Stimulated activated naive CD8-positive, alpha-beta T cell treated with anti-CD3 and anti-CD28 coated beads, Interleukin-15, amount 100 ng/mL, for 72 hours (primary cell): Measurements from ENCODE around the gene EGFL8.
A peak's percentile ranks its signal among the peaks of the same experiment; 100 is the strongest.
"Not testable (repeated sequence)": the region's sequence is repeated elsewhere in the genome, so short reads cannot be mapped to it uniquely, and the experiment has no call there.

Experiments used
- ATAC-seq: fragments of 150-1000 bp; cut with Tn5 transposase; 2 replicates; pipeline ENCODE4 v1.10.0; 2021; ENCODE audit warnings: mild to moderate bottlenecking, moderate library complexity
- DNase-seq, 2 donors: peaks; one replicate each; pipeline ENCODE4 v3.0.0; 2021 to 2022
- H3K27ac Mint-ChIP-seq, 2 donors: one replicate each; pipeline ENCODE4 v1.8.0; 2022; ENCODE audit warnings: mild to moderate bottlenecking in 2 of 2, mixed read lengths in 2 of 2, moderate library complexity in 2 of 2
- H3K27me3 Mint-ChIP-seq: one replicate; pipeline ENCODE4 v1.8.0; 2022; ENCODE audit warnings: mixed read lengths
- H3K4me1 Mint-ChIP-seq: one replicate; pipeline ENCODE4 v1.8.0; 2022; ENCODE audit warnings: mild to moderate bottlenecking, mixed read lengths
- H3K4me3 Mint-ChIP-seq, 2 donors: one replicate each; pipeline ENCODE4 v1.8.0; 2022; ENCODE audit warnings: mild to moderate bottlenecking in 2 of 2, mixed read lengths in 2 of 2, moderate library complexity in 1 of 2
- H3K9me3 Mint-ChIP-seq, 2 donors: one replicate each; pipeline ENCODE4 v1.8.0; 2022; ENCODE audit warnings: mixed read lengths in 2 of 2

Gene EGFL8

DNA sequence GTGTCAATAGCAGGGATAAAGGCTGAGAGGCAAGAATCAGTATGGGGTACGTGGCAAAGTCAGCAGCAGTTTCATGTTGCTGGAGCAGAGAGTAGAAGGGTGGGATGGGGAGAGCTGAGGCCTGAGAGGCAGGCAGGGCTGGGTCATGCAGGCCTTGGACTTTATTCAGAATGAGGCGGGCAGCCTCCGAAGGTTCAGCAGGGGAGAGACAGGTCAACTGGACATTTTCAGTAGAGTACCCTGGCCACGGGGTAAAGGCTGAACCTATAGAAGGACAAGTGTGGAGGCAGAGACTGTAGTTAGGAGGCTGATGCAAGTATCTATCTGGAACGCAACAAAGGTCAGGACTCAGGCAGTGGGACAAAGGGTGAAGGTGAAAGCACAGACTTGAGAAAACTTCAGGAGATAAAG, 45.8 kb downstream of the EGFL8 start:
- ATAC-seq (no peak), DNase-seq (no peak)
- Mint-ChIP-seq H3K4me1 (no peaks in the 10 kb centered on the region), H3K4me3 (no peak overlapping the region), H3K27ac (no peak overlapping the region), H3K9me3 (no peaks in the 10 kb centered on the region), H3K27me3 (no peaks in the 10 kb centered on the region)

DNA sequence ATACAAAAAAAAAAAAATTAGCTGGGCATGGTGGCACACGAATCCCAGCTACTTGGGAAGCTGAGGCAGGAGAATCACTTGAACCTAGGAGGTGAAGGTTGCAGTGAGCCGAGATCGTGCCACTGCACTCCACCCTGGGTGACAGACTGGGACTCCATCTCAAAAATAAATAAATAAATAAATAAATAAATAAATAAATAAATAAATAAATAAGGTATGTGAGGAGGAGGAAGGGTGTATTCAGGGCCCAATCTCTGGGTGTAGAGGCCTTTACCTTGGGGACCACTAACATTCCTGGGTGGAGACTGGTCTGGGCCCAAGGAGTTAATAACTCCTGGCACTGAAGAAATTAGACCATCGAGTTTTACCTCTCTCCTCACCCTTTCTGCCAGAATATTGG, 47.0 kb downstream of the EGFL8 start:
- not testable (repeated sequence) for H3K27me3 Mint-ChIP-seq, H3K27ac Mint-ChIP-seq, H3K9me3 Mint-ChIP-seq, H3K4me3 Mint-ChIP-seq, H3K4me1 Mint-ChIP-seq, ATAC-seq, DNase-seq

DNA sequence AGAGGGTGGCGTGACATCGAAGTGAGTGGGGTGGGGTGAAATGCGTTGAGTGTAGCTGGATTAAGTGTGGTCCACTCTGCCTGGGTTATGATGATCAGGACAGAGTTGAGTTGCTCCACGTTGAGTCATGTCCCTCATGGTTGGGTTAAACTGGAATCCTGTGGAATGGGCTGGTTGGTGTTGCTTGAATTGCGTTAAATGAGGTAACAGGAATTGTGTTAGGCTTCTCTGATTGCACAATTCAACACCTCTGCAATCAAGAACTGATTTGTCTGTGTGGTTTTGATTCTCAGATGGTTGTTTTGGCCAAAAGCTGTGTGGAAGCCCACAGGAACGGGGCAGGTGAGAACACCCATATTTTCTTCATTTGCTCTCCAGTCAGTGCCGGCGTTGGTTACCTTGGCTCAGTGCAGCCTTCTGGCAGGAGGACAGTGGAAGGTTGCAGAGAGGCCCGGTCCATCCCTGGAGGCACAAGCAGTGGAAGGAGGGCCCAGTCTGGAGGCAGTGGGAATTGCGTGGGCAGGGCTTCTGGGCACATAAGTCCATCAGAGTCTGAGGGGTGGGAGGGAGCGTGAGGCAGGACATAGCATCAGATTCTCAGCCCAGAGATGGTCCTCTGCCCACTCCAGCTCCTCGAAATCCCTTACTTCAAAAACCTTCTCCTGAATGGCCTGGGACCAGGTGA, 47.8 kb downstream of the EGFL8 start:
- no peak overlapping the region for H3K27ac Mint-ChIP-seq
- ATAC-seq, result no peak

DNA sequence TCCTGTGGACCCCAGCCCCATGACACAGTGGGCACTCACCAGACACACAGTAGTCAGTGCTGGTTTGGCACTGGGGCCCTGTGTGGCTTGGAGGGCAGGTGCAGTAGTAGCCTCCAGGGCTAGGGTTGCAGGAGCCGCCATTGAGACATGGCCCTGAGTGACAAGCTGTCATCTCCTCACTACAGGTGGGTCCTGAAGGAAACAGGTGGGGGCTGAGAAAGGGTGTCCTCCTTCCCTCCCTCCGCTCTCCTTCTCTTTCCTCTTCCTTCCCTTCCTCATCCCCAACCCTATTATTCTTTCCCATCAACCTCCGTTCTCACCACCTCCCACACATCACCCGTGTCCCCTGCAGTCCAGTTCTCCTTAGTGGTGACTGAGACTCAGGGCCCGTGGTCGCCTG, 49.3 kb downstream of the EGFL8 start:
- DNase-seq, result no peak
- Mint-ChIP-seq H3K27me3 (no peaks in the 10 kb centered on the region), H3K4me3 (no peak overlapping the region), H3K9me3 (no peaks in the 10 kb centered on the region), H3K4me1 (no peaks in the 10 kb centered on the region), H3K27ac (no peak overlapping the region)
- ATAC-seq, result no peak

More for the DNA sequence above, 47.8 kb downstream of the EGFL8 start:
- no peak for DNase-seq
- no peaks in the 10 kb centered on the region for H3K9me3 Mint-ChIP-seq
- H3K27me3 Mint-ChIP-seq, result no peaks in the 10 kb centered on the region
- no peaks in the 10 kb centered on the region for H3K4me1 Mint-ChIP-seq
- no peak overlapping the region for H3K4me3 Mint-ChIP-seq

DNA sequence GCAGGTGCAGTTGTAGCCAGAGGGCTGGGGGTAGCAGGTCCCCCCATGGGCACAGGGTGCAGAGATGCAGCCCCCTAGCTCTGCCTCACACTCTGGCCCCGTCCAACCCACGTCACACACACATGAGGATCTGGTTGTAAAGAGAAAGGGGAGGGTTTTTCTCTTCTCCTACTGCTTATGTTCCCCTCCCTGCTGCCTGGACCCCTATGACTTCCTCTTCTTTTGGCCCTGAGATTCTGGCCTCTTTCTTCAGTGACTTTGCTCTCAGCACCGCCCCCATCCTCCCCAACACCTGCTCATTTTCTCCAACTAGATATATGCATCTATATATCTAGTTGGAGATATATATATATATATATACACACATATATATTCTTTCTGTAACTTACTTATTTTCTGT, 49.7 kb downstream of the EGFL8 start:
- ATAC-seq, result no peak
- H3K27ac Mint-ChIP-seq, result peak overlapping the region in 1 of 2 donors; percentile 82
- no peaks in the 10 kb centered on the region for H3K27me3 Mint-ChIP-seq
- H3K4me3 Mint-ChIP-seq, result no peak overlapping the region
- no peaks in the 10 kb centered on the region for H3K9me3 Mint-ChIP-seq
- no peak for DNase-seq
- no peaks in the 10 kb centered on the region for H3K4me1 Mint-ChIP-seq

DNA sequence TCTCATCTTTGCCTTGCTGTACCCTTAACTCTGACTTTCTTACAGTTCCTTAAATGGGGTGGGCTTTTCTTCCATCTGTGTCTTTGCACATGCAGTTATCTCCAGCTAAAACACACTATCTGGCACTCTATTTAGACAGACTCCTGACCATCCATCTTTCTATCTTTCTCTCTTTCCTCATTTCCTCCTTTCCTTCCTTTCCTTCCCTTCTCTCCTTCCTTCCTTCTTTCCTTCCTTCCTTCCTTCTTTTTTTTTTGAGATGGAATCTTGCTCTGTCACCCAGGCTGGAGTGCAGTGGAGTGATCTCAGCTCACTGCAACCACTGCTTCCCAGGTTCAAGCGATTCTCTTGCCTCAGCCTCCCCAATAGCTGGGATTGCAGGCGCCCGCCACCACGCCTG, 51.2 kb downstream of the EGFL8 start:
- H3K27me3 Mint-ChIP-seq, result peaks cover 6% of the 10 kb centered on the region
- no peaks in the 10 kb centered on the region for H3K4me1 Mint-ChIP-seq
- no peak for ATAC-seq
- DNase-seq, result no peak
- H3K9me3 Mint-ChIP-seq, result no peaks in the 10 kb centered on the region
- no peak overlapping the region for H3K27ac Mint-ChIP-seq
- H3K4me3 Mint-ChIP-seq, result no peak overlapping the region

DNA sequence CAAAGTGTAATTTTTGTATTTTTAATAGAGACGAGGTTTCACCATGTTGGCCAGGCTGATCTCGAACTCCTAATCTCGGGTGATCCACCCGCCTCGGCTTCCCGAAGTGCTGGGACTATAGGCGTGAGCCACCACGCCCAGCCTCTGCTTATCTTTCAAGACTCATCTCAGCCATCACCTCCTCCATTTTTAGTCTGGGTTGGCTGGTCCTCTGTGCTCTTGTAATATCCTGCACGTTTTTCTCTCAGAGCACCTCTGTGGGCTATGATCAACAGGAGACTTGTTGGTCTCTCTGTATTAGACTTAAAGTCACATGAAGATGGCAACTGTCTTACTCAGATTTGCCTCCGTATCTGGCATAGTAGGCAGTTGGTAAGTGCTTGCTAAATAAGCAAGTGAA, 51.9 kb downstream of the EGFL8 start:
- no peak for DNase-seq
- ATAC-seq, result no peak
- H3K4me1 Mint-ChIP-seq, result no peaks in the 10 kb centered on the region
- peaks cover 6% of the 10 kb centered on the region for H3K27me3 Mint-ChIP-seq
- no peak overlapping the region for H3K27ac Mint-ChIP-seq
- H3K9me3 Mint-ChIP-seq, result no peaks in the 10 kb centered on the region
- H3K4me3 Mint-ChIP-seq, result no peak overlapping the region

DNA sequence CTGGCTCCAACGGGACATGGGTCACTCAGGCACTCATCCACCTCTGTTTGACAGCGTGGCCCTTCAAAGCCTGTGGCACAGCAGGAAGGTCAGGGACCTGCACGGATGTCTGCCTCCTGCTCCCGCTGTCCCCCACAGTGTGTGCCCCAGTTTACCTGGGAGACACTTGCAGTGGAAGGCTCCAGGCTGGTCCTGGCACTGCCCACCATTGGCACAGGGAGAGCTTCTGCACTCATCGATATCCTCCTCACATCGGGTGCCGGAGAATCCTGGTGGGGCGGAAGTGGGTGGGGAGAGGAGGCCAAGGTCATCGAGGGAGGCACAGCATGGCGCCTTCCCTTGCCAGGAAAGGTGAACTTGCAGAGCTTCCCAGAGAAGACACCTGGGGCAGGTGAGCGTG, 52.6 kb downstream of the EGFL8 start:
- peaks cover 6% of the 10 kb centered on the region for H3K27me3 Mint-ChIP-seq
- no peak for DNase-seq
- no peak for ATAC-seq
- no peaks in the 10 kb centered on the region for H3K9me3 Mint-ChIP-seq
- H3K4me3 Mint-ChIP-seq, result no peak overlapping the region
- no peaks in the 10 kb centered on the region for H3K4me1 Mint-ChIP-seq
- peak overlapping the region in 1 of 2 donors; percentile 20 for H3K27ac Mint-ChIP-seq
